ENCODE measurements around the gene C11orf86. TPM values are rescaled to one million over a fixed set of nuclear protein-coding genes. Genes with fewer than 3 reads are reported as not detected.
"Not testable (repeated sequence)": the region's sequence is repeated elsewhere in the genome, so short reads cannot be mapped to it uniquely, and the experiment has no call there.

The C11orf86 gene
- total RNA-seq, 2 donors from 2014 or later = not detected

GRCh38 chr11:66987158-66987620, 12.1 kb downstream of the C11orf86 start:
- no peak for DNase-seq (ENCODE audit: low spot score)
- no peaks in the 10 kb centered on the region for H3K27me3 ChIP-seq
- H3K9me3 ChIP-seq = no peaks in the 10 kb centered on the region
- H3K36me3 ChIP-seq = no peaks in the 10 kb centered on the region
- H3K27ac ChIP-seq = no peak overlapping the region
- TF ChIP-seq, protein P1, sequence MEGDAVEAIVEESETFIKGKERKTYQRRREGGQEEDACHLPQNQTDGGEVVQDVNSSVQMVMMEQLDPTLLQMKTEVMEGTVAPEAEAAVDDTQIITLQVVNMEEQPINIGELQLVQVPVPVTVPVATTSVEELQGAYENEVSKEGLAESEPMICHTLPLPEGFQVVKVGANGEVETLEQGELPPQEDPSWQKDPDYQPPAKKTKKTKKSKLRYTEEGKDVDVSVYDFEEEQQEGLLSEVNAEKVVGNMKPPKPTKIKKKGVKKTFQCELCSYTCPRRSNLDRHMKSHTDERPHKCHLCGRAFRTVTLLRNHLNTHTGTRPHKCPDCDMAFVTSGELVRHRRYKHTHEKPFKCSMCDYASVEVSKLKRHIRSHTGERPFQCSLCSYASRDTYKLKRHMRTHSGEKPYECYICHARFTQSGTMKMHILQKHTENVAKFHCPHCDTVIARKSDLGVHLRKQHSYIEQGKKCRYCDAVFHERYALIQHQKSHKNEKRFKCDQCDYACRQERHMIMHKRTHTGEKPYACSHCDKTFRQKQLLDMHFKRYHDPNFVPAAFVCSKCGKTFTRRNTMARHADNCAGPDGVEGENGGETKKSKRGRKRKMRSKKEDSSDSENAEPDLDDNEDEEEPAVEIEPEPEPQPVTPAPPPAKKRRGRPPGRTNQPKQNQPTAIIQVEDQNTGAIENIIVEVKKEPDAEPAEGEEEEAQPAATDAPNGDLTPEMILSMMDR (IDR thresholded peaks at IDR 0.05) = no peak
- H3K4me1 ChIP-seq = peaks cover 0 to 17% of the 10 kb centered on the region in 2 donors
- H3K4me3 ChIP-seq = no peak overlapping the region

DNA sequence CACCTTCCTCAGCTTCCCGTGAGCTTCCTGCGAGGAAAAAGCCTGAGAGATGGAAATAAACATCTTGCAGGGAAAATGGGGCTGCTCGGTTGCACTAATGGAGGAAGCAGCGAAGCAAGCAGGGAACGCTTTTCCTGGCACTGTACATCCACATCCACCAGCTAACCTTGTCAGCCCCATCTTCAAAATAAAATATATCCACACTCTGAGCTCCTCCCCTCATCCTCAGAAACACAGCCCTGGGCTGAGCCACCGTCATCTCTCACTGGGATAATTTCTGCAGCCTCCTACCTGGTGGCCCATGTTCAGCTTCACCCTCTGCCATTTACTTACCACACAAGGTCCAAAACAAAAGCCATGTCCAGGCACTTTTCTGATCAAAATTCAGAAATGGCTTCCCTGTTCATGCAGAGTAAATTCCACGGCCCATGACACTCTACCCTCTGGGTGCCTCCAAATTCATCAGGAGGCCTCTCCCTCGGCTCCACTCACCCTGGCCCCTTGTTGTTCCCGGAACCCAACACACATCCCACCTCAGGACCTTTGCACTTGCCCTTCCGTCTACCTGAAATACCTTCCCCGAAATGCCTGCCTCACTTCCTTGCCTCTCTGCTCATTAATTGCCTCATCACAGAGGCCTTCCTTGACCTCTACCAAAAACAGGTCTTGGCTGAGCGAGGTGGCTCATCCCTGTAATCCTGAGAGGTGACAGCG, 13.0 kb downstream of the C11orf86 start:
- H3K4me1 ChIP-seq = peaks cover 0 to 17% of the 10 kb centered on the region in 2 donors
- no peaks in the 10 kb centered on the region for H3K9me3 ChIP-seq
- no peak for DNase-seq (ENCODE audit: low spot score)
- TF ChIP-seq, protein P1 (IDR thresholded peaks at IDR 0.05) = no peak
- H3K4me3 ChIP-seq = no peak overlapping the region
- H3K27ac ChIP-seq = no peak overlapping the region
- no peaks in the 10 kb centered on the region for H3K36me3 ChIP-seq
- H3K27me3 ChIP-seq = no peaks in the 10 kb centered on the region

- not testable (repeated sequence) for DNase-seq (ENCODE audit: low spot score); H3K27ac ChIP-seq; H3K4me3 ChIP-seq; H3K36me3 ChIP-seq; H3K27me3 ChIP-seq; H3K9me3 ChIP-seq
- peaks cover 0 to 17% of the 10 kb centered on the region in 2 donors for H3K4me1 ChIP-seq
Measured at GRCh38 chr11:66988741-66989140, 13.6 kb downstream of the C11orf86 start.

GRCh38 chr11:66989360-66989759, 14.3 kb downstream of the C11orf86 start:
- H3K9me3 ChIP-seq; H3K4me3 ChIP-seq; DNase-seq (ENCODE audit: low spot score); H3K36me3 ChIP-seq; H3K27me3 ChIP-seq; H3K27ac ChIP-seq: not testable (repeated sequence)
- H3K4me1 ChIP-seq = peaks cover 0 to 17% of the 10 kb centered on the region in 2 donors

DNA sequence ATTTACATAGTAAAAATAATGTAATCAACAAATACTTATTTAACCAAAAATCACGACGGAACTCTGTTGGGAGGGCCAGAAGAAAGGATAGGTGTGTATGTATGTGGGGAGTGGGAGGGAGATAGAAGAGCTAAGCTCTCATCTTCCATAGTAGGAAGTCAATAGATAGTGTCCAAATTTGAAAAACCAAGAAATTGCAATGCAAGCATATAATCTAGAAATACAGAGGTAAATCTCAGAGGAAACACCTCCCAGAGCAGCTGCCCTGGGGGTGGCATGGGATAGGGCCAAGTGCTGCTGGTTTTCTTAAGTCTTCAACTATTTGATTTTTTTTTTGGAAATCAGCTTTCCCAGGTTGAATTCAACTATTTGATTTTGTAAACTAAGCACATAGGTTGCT, 16.9 kb downstream of the C11orf86 start:
- no peaks in the 10 kb centered on the region for H3K36me3 ChIP-seq
- no peak overlapping the region for H3K27ac ChIP-seq
- no peaks in the 10 kb centered on the region for H3K9me3 ChIP-seq
- H3K4me1 ChIP-seq = peaks cover 0 to 16% of the 10 kb centered on the region in 2 donors
- H3K27me3 ChIP-seq = no peaks in the 10 kb centered on the region
- no peak overlapping the region for H3K4me3 ChIP-seq
- DNase-seq (ENCODE audit: low spot score) = no peak
- TF ChIP-seq, protein P1 (IDR thresholded peaks at IDR 0.05) = no peak

DNA sequence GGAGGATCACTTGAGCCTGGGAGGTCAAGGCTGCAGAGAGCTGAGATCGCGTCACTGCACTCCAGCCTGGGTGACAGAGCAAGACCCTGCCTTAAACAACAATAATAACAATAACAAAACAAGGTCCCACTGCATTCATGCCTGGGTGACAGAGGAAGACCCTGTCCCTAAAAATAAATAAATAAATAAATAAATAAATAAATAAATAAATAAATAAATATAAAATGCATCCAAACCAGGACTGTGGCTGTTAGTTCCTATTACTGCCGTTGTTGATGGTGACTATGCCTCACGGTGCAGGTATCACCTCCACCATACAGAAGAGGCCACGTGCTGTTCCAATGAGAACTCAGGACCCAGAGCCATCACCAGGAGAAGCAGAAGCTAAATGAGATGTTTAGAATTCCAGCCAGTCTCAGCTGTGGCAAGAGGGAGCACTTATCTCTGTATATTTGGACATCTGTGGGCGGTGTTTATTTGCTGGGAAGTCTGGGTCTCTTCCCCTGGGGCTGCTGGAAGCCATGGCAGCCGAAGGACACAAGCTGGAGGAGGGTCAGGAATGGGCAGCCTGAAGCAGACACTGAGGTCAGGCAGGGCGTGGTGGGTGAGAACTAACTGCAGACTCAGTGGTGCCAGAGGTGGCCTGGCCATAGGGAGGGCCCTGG, 21.6 kb downstream of the C11orf86 start:
- peaks cover 0 to 12% of the 10 kb centered on the region in 2 donors for H3K4me1 ChIP-seq
- H3K9me3 ChIP-seq = no peaks in the 10 kb centered on the region
- H3K36me3 ChIP-seq = no peaks in the 10 kb centered on the region
- H3K27me3 ChIP-seq = no peaks in the 10 kb centered on the region
- H3K4me3 ChIP-seq = no peak overlapping the region
- peak; percentile 71 for DNase-seq (ENCODE audit: low spot score)
- peak overlapping the region in 1 of 2 donors; percentile 6 for H3K27ac ChIP-seq
- TF ChIP-seq, protein P1 (IDR thresholded peaks at IDR 0.05) = no peak
